Tibial nerve (tissue), 4 donors: ENCODE measurements around the gene DNAJC5.

Experiments used
- EP300 ChIP-seq, 2 donors: sonication (generic); formaldehyde crosslinking; IDR thresholded peaks; one replicate each; pipeline ENCODE4 v1.6.1; 2017; ENCODE audit warnings: antibody characterized with exemption in 2 of 2, mild to moderate bottlenecking in 1 of 2
- TF ChIP-seq, protein P1 (sequence below), 5 experiments: fragments of 200-600 bp in 3 of 5; fragments of 450-650 bp in 2 of 5; sonication (generic) in 3 of 5; IDR thresholded peaks; one replicate each; pipeline ENCODE4 v1.5.1; 2016 to 2019; ENCODE audit warnings: antibody characterized with exemption in 5 of 5, mild to moderate bottlenecking in 3 of 5, moderate library complexity in 2 of 5

DNA sequence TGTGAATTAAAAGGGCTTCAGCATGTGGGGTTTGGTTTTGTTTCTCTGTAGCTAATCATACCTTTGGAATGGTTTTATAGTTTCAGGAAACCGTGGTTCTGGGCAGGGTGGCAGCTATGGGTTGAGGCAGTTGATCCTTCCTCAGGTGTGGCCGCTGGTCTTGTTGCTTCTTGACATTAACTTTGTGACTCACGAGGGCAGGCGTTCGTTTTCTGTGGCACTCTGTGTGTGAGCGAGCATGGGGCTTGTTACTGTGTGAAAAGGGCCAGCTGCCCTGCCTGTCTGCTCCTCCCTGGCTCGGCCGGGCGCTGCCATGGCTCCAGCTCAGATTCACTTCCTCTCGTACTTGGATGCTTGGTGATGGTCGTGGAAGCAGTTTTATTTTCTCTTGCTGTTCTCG lies 16.2 kb downstream of the DNAJC5 start:
- TF ChIP-seq EP300 (IDR thresholded peaks at IDR 0.05): no peak
- TF ChIP-seq, protein P1, sequence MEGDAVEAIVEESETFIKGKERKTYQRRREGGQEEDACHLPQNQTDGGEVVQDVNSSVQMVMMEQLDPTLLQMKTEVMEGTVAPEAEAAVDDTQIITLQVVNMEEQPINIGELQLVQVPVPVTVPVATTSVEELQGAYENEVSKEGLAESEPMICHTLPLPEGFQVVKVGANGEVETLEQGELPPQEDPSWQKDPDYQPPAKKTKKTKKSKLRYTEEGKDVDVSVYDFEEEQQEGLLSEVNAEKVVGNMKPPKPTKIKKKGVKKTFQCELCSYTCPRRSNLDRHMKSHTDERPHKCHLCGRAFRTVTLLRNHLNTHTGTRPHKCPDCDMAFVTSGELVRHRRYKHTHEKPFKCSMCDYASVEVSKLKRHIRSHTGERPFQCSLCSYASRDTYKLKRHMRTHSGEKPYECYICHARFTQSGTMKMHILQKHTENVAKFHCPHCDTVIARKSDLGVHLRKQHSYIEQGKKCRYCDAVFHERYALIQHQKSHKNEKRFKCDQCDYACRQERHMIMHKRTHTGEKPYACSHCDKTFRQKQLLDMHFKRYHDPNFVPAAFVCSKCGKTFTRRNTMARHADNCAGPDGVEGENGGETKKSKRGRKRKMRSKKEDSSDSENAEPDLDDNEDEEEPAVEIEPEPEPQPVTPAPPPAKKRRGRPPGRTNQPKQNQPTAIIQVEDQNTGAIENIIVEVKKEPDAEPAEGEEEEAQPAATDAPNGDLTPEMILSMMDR (IDR thresholded peaks at IDR 0.05): no peak
